ENCODE data around the gene NCL.

Gene NCL, protein sequence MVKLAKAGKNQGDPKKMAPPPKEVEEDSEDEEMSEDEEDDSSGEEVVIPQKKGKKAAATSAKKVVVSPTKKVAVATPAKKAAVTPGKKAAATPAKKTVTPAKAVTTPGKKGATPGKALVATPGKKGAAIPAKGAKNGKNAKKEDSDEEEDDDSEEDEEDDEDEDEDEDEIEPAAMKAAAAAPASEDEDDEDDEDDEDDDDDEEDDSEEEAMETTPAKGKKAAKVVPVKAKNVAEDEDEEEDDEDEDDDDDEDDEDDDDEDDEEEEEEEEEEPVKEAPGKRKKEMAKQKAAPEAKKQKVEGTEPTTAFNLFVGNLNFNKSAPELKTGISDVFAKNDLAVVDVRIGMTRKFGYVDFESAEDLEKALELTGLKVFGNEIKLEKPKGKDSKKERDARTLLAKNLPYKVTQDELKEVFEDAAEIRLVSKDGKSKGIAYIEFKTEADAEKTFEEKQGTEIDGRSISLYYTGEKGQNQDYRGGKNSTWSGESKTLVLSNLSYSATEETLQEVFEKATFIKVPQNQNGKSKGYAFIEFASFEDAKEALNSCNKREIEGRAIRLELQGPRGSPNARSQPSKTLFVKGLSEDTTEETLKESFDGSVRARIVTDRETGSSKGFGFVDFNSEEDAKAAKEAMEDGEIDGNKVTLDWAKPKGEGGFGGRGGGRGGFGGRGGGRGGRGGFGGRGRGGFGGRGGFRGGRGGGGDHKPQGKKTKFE

GRCh38 chr2:231463698-231464575 lies at the start of gene NCL:
NCL (minus strand) TSS chr2:231464484; CDS start chr2:231464353, 131 bp downstream.
- peak; percentile 74 for DNase-seq (ENCODE audit: low spot score)

DNA sequence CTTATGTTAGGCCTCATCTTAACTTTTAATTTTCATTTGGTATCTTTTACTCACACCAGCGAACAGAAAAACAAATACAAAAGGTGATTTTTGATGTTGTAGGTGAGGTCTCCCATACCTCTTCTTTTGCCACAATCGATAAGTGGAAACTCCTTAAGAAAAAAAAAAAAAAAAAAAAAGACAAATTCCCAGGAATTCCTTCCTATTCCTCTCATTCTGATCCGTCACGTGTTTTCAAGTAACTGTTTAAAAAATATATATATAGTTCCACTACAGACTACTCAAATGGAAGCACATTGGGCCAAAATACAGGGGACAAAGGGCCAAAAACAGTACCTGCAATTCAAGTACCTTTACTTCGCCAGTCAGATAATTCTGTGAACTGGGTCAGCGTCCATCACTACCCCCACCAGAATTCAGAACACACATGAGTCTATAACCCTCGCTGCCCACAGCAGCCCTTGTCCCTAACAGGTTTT lies 49.5 kb upstream of the NCL start:
- no peak for DNase-seq (ENCODE audit: low spot score)

GRCh38 chr2:231512222-231512621 lies 47.9 kb upstream of the NCL start:
- no peak for DNase-seq (ENCODE audit: low spot score)

DNA sequence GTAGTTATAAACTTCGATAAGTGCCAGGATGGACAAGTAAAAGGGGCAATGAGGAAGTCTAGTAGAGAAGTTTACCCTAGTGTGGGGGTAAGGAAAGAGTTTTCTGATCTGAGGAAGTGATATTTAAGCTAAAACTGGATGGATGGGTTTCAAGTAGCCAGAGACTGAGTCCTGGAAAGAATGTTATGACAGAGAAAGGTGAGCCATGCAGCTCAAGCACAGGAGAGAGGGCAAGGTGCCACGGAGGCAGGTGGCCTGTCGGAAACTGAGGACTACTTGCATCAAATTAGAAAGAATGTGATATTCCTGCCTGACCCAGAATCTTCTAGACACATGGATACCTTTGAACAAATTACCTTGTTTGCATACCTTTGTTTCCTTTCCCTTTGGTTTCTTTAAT lies 39.5 kb upstream of the NCL start:
- no peak for DNase-seq (ENCODE audit: low spot score)

DNA sequence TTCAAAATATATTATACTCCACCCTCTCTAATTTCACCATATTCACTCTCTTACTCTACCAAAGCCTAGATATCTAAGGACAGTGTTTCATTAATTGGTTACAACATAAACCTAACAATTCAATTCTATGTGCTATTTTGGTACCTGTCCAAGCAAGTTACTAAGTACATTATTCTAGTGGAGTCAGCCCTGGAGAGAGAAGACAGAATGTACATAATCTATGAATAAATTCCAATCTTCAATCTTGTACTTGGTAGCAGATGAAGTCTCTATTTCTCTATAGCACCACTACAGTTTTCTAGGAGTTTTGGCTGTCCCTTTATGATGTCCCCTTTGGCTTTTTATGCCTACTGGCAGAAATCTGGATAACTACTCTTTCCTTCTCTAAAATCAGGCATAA lies 38.3 kb upstream of the NCL start:
- DNase-seq (ENCODE audit: low spot score) = no peak

- no peak for DNase-seq (ENCODE audit: low spot score)
These were observed 33.4 kb upstream of the NCL start for GRCh38 chr2:231497651-231498050.

GRCh38 chr2:231494669-231495068 lies 30.4 kb upstream of the NCL start:
- no peak for DNase-seq (ENCODE audit: low spot score)

GRCh38 chr2:231490801-231491200 lies 26.5 kb upstream of the NCL start:
- no peak for DNase-seq (ENCODE audit: low spot score)

- DNase-seq (ENCODE audit: low spot score) = no peak
These were observed 25.7 kb upstream of the NCL start for GRCh38 chr2:231489990-231490389.

DNA sequence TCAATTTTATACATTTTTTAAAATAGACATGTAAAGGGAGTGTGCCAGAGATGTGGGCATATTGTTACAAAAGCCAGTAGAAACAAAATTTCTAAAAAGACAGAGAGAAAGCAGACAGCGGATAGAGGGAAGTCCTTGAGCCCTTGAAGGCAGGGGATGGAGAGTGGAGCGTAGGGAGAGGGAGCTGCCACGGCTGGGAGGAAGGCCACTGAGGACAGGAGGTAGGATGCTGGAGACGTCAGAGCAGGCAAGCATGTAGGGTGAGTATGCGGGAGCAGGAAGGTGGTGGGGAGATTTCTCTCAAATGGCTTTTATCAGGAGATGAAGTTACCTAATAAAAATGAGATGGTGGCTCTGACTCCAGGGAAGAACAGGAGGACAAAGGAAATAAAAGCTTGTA lies 24.0 kb upstream of the NCL start:
- no peak for DNase-seq (ENCODE audit: low spot score)

DNA sequence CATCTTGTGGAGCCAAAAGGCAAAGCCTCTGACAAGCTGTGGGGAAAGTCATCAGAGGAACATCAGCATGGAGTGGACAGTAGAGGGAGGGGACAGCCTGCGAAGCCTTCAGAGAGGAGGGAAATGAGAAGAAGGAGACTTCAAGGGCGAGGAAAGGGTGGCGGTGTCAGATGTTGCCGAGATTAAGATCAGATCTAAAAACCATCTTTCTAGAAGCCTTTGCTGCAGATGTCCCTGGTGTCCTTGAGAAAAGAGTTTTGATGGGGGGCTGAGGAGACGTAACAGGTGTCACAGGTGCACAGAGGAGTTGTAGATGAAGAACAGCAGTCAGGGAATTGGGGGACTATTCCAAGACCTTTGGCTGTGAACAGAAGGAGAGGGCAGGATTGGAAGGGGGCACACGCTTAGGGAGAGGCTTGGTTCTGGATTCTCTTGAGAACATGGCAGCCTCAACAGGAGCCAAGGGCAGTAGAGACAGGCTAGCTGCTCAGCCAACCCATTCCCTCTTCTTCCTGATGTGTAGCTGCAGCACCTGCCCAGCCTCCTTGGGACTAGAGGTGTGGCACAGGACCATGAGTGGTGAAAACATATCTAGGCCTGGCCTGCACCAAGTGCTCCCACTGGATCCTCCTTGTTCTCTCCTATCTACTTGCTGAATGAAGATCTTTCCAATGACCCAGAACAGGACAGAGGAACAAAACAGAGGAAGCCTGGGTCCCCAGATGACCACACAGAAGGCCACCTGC lies 22.7 kb upstream of the NCL start:
- DNase-seq (ENCODE audit: low spot score) = no peak

- DNase-seq (ENCODE audit: low spot score) = no peak
These were observed 19.4 kb upstream of the NCL start for GRCh38 chr2:231483398-231484329.

DNA sequence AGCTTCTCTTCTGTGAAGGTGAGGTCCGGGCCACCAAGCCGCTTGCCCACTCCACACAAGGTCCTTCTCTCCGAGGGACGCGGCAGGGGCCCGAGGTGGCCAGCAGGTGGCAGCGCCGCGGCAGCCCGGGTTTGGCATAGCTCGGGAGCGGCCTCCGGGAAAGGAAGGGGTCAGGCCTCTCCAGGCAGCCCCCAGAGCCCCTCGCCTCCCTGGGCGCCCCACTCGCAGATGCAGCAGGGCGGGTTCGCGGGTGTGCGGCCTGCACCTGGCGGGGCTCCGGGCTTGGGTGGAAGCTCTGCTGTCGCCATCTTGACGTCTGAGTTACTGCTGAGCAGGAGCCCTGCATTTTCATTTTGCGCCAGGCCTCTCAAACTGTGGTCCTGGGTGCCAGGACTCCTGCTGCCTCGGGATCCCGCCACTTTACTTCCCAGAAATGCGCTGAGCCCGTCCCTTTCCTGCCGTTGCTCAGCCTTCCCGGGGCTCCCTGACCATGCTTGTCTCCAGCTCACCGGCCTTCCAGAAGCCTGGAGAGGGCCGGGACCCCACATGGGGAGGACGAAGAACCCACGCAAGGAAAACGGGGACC lies 18.6 kb upstream of the NCL start:
- peak; percentile 30 for DNase-seq (ENCODE audit: low spot score)

- no peak for DNase-seq (ENCODE audit: low spot score)
These were observed 16.5 kb upstream of the NCL start for GRCh38 chr2:231480781-231481180.

GRCh38 chr2:231479455-231479854 lies 15.2 kb upstream of the NCL start:
- no peak for DNase-seq (ENCODE audit: low spot score)

GRCh38 chr2:231476920-231477319 lies 12.6 kb upstream of the NCL start:
- DNase-seq (ENCODE audit: low spot score) = no peak

GRCh38 chr2:231475965-231476364 lies 11.7 kb upstream of the NCL start:
- no peak for DNase-seq (ENCODE audit: low spot score)

DNA sequence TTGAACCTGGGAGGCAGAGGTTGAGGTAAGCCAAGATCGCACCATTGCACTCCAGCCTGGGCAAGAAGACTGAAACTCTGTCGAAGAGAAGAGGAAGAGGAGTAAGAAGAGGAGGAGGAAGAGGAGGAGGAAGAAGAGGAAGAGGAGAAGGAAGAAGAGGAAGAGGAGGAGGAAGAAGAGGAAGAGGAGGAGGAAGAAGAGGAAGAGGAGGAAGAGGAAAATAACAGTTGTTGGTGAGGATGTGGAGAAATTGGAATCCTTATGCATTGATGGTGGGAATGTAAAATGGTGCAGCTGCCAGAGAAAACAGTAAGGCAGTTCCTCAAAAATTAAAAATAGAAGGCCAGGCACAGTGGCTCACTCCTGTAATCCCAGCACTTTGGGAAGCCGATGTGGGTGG lies 8.5 kb upstream of the NCL start:
- no peak for DNase-seq (ENCODE audit: low spot score)

- DNase-seq (ENCODE audit: low spot score) = no peak
These were observed 6.1 kb upstream of the NCL start for GRCh38 chr2:231470246-231470900.

DNA sequence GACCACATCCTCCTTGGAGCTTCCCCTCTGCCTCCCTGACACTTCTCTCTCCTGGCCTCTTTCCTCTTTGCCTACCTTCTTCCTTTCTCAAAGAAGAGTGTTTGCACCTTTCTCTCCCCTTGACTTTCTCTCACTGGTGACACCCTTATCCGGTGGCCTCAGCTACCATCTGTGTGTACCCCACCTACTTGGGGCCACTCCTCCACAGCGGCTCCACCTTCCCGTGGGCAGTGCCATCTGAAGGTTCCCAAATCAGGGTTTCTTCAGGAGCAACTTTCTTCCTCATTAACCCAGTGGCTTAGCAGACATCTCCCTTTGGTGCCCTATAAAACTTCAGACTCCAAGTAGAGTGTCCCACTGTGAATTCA lies 5.3 kb upstream of the NCL start:
- no peak for DNase-seq (ENCODE audit: low spot score)
